HL-60/S4 treated with phorbol 12-myristate 13-acetate at 8.2 ng/mL for 4 days and 3 days (cell line): ENCODE results near the gene SIPA1L3.
"Not testable (repeated sequence)": the region's sequence is repeated elsewhere in the genome, so short reads cannot be mapped to it uniquely, and the experiment has no call there.

ENCODE experiments used
- in situ Hi-C: fragments of 300-500 bp; cut with MboI; formaldehyde crosslinking; loops from 2 replicates; pipeline ENCODE4 v1.15.0; 2022; ENCODE audit warnings: low sequenced_read_pairs

SIPA1L3 gene

GRCh38 chr19:38061294-38061693 is 154.3 kb downstream of the SIPA1L3 start:
- in situ Hi-C loops, result no loop called here

GRCh38 chr19:38062959-38063761 is 156.2 kb downstream of the SIPA1L3 start:
- in situ Hi-C loops, result no loop called here

GRCh38 chr19:38063928-38064327 is 156.9 kb downstream of the SIPA1L3 start:
- in situ Hi-C loops, result no loop called here

- in situ Hi-C loops, result no loop called here
Measured at GRCh38 chr19:38064661-38065425, 157.8 kb downstream of the SIPA1L3 start.

- in situ Hi-C loops, result not testable (repeated sequence)
Measured at GRCh38 chr19:38065775-38066174, 158.8 kb downstream of the SIPA1L3 start.

- in situ Hi-C loops, result no loop called here
Measured at GRCh38 chr19:38068826-38069225, 161.8 kb downstream of the SIPA1L3 start.

- in situ Hi-C loops, result no loop called here
Measured at GRCh38 chr19:38070573-38070972, 163.6 kb downstream of the SIPA1L3 start.

GRCh38 chr19:38071054-38071453 is 164.0 kb downstream of the SIPA1L3 start:
- in situ Hi-C loops, result not testable (repeated sequence)

- in situ Hi-C loops, result no loop called here
Measured at GRCh38 chr19:38071647-38072046, 164.6 kb downstream of the SIPA1L3 start.

GRCh38 chr19:38072776-38073750 is 166.1 kb downstream of the SIPA1L3 start:
- in situ Hi-C loops, result no loop called here

GRCh38 chr19:38073841-38074685 is 167.1 kb downstream of the SIPA1L3 start:
- in situ Hi-C loops, result no loop called here

- in situ Hi-C loops, result loop anchor here (25.0 kb wide), 1 partner anchor 164 kb away; the partner anchor contains the start of genes SIPA1L3 and WDR87
Measured at GRCh38 chr19:38076337-38076736, 169.3 kb downstream of the SIPA1L3 start.

- in situ Hi-C loops, result loop anchor here (25.0 kb wide), 1 partner anchor 166 kb away; the partner anchor contains the start of genes SIPA1L3 and WDR87
Measured at GRCh38 chr19:38078302-38078930, 171.4 kb downstream of the SIPA1L3 start.

- in situ Hi-C loops, result loop anchor here (25.0 kb wide), 1 partner anchor 168 kb away; the partner anchor contains the start of genes SIPA1L3 and WDR87
Measured at GRCh38 chr19:38079926-38080380, 172.9 kb downstream of the SIPA1L3 start.

GRCh38 chr19:38081547-38082255 is 174.7 kb downstream of the SIPA1L3 start:
- in situ Hi-C loops, result loop anchor here (25.0 kb wide), 1 partner anchor 169 kb away; the partner anchor contains the start of genes SIPA1L3 and WDR87

- in situ Hi-C loops, result loop anchor here (25.0 kb wide), 1 partner anchor 170 kb away; the partner anchor contains the start of genes SIPA1L3 and WDR87
Measured at GRCh38 chr19:38082256-38083118, 175.5 kb downstream of the SIPA1L3 start.

- in situ Hi-C loops, result loop anchor here (25.0 kb wide), 1 partner anchor 172 kb away; the partner anchor contains the start of genes SIPA1L3 and WDR87
Measured at GRCh38 chr19:38084196-38084595, 177.2 kb downstream of the SIPA1L3 start.
